PC-3 (cell line): ENCODE data around the gene PTPRD. TPM values are rescaled to one million over a fixed set of nuclear protein-coding genes. Genes with fewer than 3 reads are reported as not detected.

Experiments
- ATAC-seq: fragments of 200-7000 bp; cut with Tn5 transposase; 2 replicates; pipeline ENCODE4 v1.9.1; 2020; ENCODE audit warnings: mild to moderate bottlenecking, moderate library complexity
- BruUV-seq: library from RNA; stranded (reverse); fragments of 400-500 nt; replicated peaks from 2 replicates; lab custom pipeline; 2021; lab: Mats Ljungman, UMichigan
- CTCF ChIA-PET: fragments of 300-600 bp; sonication (Branson Sonifier 250); formaldehyde crosslinking; loops from one replicate; lab custom pipeline; 2022; ENCODE audit warnings: antibody characterized with exemption; lab: Charles Lee
- POLR2A ChIA-PET: fragments of 300-600 bp; sonication (Branson Sonifier 250); formaldehyde crosslinking; loops from one replicate; lab custom pipeline; 2022; ENCODE audit warnings: antibody characterized with exemption; ENCODE audit not compliant: unreplicated experiment; lab: Charles Lee
- DNase-seq: peaks from one replicate; pipeline ENCODE4 v3.0.0-alpha.2; 2015
- H2AFZ ChIP-seq: fragments of 300-600 bp; sonication (generic); 2 replicates; pipeline ENCODE4 v1.6.0; 2016; ENCODE audit warnings: antibody characterized with exemption, low read length
- H3F3A ChIP-seq: fragments of 300-600 bp; sonication (generic); one replicate; pipeline ENCODE4 v1.6.0; 2017; ENCODE audit warnings: antibody characterized with exemption, low read length, control low read depth, mild to moderate bottlenecking; ENCODE audit not compliant: unreplicated experiment
- H3K27ac ChIP-seq: fragments of 300-600 bp; sonication (generic); 2 replicates; pipeline ENCODE4 v1.5.1; 2016; ENCODE audit warnings: mild to moderate bottlenecking, low read length
- H3K27me3 ChIP-seq: fragments of 300-600 bp; sonication (generic); 2 replicates; pipeline ENCODE4 v1.6.1; 2016; ENCODE audit warnings: low read length, mixed read lengths
- H3K36me3 ChIP-seq: fragments of 300-600 bp; sonication (generic); 2 replicates; pipeline ENCODE4 v1.6.1; 2016; ENCODE audit warnings: low read depth, mixed run types, low read length, mixed read lengths
- H3K4me1 ChIP-seq: fragments of 300-600 bp; sonication (generic); 2 replicates; pipeline ENCODE4 v1.5.1; 2016; ENCODE audit warnings: low read length; ENCODE audit not compliant: insufficient read depth
- H3K4me2 ChIP-seq: fragments of 300-600 bp; sonication (generic); 2 replicates; pipeline ENCODE4 v1.6.0; 2016; ENCODE audit warnings: low read length
- H3K4me3 ChIP-seq: fragments of 300-600 bp; sonication (generic); 2 replicates; pipeline ENCODE4 v1.5.1; 2016; ENCODE audit warnings: mild to moderate bottlenecking, low read length, mixed read lengths
- H3K79me2 ChIP-seq: fragments of 300-600 bp; sonication (generic); 2 replicates; pipeline ENCODE4 v1.6.1; 2017; ENCODE audit warnings: low read length, mixed read lengths
- H3K9ac ChIP-seq: fragments of 300-600 bp; sonication (generic); 2 replicates; pipeline ENCODE4 v1.6.0; 2016; ENCODE audit warnings: mild to moderate bottlenecking, low read length
- H3K9me2 ChIP-seq: fragments of 300-600 bp; sonication (generic); replicated peaks from 2 replicates; pipeline ENCODE4 v1.6.1; 2016; ENCODE audit warnings: mixed run types, low read length, mixed read lengths
- H3K9me3 ChIP-seq: fragments of 300-600 bp; sonication (generic); 2 replicates; pipeline ENCODE4 v1.6.1; 2016; ENCODE audit warnings: low read length, mixed read lengths
- H4K20me1 ChIP-seq: fragments of 300-600 bp; sonication (generic); 2 replicates; pipeline ENCODE4 v1.6.1; 2016; ENCODE audit warnings: low read length, mixed read lengths
- EZH2 ChIP-seq: fragments of 300-600 bp; sonication (generic); IDR thresholded peaks from one replicate; pipeline ENCODE4 v1.6.1; 2017; ENCODE audit warnings: antibody characterized with exemption, mild to moderate bottlenecking, low read length; ENCODE audit not compliant: unreplicated experiment
- EZH2phosphoT487 ChIP-seq: fragments of 300-600 bp; sonication (generic); IDR thresholded peaks from 2 replicates; pipeline ENCODE4 v1.6.1; 2018; ENCODE audit warnings: mild to moderate bottlenecking, antibody characterized with exemption, low read length, borderline replicate concordance
- intact Hi-C: fragments of 100-400 bp; cut with micrococcal nuclease; formaldehyde crosslinking; loops from 2 replicates; pipeline ENCODE4 v1.9.0; 2023
- total RNA-seq: library from RNA; depleted of rRNA; stranded (reverse); fragments of >200 nt; gene quantifications from 2 replicates; pipeline ENCODE4 v1.2.3, GENCODE V29; 2014
- TF ChIP-seq, protein P1 (sequence below): fragments of 300-600 bp; sonication (generic); conservative IDR thresholded peaks from 2 replicates; pipeline ENCODE4 v1.5.1; 2017; ENCODE audit warnings: antibody characterized with exemption, low read depth, mild to moderate bottlenecking, low read length

The PTPRD gene
- total RNA-seq, 1 experiment from 2014 or later = not detected

DNA sequence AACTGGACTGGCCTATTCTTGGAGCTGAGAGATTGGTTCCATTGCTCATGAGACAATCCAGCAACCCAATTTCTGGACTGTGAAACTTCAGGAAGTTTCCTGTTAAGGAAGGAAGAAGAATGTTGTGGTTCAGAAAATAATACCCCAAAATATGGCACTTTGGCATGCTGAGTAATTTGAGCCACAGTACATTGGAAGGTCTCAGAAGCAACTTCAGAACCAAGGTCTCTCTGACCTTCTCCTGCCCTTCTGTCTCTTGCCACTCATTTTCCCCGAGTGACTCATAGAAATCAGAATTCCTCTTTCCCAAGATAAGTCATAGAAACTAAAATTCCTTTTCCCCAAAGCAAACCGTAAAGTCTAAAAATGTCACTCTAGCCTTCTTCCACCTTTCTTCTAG is 1366.1 kb downstream of the PTPRD start:
- intact Hi-C loops = no loop called here
- CTCF ChIA-PET = no interaction called here

DNA sequence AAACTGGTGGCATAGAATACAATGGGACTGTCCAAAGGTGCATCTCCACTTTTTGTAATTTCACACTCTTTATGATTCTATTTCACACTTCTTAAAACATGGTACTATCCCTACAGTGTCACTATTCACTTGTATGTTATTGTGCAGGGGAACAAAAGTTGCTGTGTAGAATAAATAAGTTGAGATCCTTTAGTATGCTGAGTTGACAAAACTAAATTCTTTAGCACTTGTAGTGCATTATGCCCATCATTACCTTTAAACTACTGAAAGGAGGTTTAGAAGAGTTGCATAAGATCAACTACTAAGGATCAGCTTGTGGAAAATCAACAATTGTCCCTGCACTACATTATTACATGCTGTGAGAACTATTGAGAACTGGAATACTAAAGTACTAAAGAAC is 1380.9 kb downstream of the PTPRD start:
- H3K4me3 ChIP-seq = no peak overlapping the region
- H3K4me1 ChIP-seq = no peaks in the 10 kb centered on the region
- no peaks in the 10 kb centered on the region for H3K9me3 ChIP-seq
- H3K4me2 ChIP-seq = no peak overlapping the region
- intact Hi-C loops = no loop called here
- CTCF ChIA-PET = no interaction called here
- no peaks in the 10 kb centered on the region for H3K79me2 ChIP-seq
- no peaks in the 10 kb centered on the region for H3K9me2 ChIP-seq
- H2AFZ ChIP-seq = no peak overlapping the region
- no peaks in the 10 kb centered on the region for H4K20me1 ChIP-seq
- BruUV-seq = no TSS peak
- TF ChIP-seq EZH2 = no peak
- no peak for TF ChIP-seq EZH2phosphoT487
- TF ChIP-seq, protein P1, sequence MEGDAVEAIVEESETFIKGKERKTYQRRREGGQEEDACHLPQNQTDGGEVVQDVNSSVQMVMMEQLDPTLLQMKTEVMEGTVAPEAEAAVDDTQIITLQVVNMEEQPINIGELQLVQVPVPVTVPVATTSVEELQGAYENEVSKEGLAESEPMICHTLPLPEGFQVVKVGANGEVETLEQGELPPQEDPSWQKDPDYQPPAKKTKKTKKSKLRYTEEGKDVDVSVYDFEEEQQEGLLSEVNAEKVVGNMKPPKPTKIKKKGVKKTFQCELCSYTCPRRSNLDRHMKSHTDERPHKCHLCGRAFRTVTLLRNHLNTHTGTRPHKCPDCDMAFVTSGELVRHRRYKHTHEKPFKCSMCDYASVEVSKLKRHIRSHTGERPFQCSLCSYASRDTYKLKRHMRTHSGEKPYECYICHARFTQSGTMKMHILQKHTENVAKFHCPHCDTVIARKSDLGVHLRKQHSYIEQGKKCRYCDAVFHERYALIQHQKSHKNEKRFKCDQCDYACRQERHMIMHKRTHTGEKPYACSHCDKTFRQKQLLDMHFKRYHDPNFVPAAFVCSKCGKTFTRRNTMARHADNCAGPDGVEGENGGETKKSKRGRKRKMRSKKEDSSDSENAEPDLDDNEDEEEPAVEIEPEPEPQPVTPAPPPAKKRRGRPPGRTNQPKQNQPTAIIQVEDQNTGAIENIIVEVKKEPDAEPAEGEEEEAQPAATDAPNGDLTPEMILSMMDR = no peak
- DNase-seq = no peak
- no peaks in the 10 kb centered on the region for H3F3A ChIP-seq
- H3K9ac ChIP-seq = no peak overlapping the region
- H3K36me3 ChIP-seq = no peaks in the 10 kb centered on the region
- no peaks in the 10 kb centered on the region for H3K27me3 ChIP-seq
- ATAC-seq = no peak
- no peak overlapping the region for H3K27ac ChIP-seq
- POLR2A ChIA-PET = no interaction called here

More for the DNA sequence above, 1366.1 kb downstream of the PTPRD start:
- Histone ChIP-seq H3K27ac (no peak overlapping the region), H3K9ac (no peak overlapping the region), H3K36me3 (no peaks in the 10 kb centered on the region), H3K4me3 (no peak overlapping the region), H3K9me2 (no peaks in the 10 kb centered on the region), H3K4me1 (no peaks in the 10 kb centered on the region), H3K27me3 (no peaks in the 10 kb centered on the region), H2AFZ (no peak overlapping the region), H3F3A (no peaks in the 10 kb centered on the region), H4K20me1 (no peaks in the 10 kb centered on the region), H3K4me2 (no peak overlapping the region), H3K79me2 (no peaks in the 10 kb centered on the region), H3K9me3 (no peaks in the 10 kb centered on the region)
- no peak for DNase-seq
- TF ChIP-seq, protein P1 = no peak
- TF ChIP-seq EZH2phosphoT487 (no peak), EZH2 (no peak)
- POLR2A ChIA-PET = no interaction called here
- no peak for ATAC-seq
- BruUV-seq = no TSS peak

GRCh38 chr9:9229269-9229668 is 1383.5 kb downstream of the PTPRD start:
- Histone ChIP-seq H3K27me3 (no peaks in the 10 kb centered on the region), H3K4me3 (no peak overlapping the region), H3K4me2 (no peak overlapping the region), H3F3A (no peaks in the 10 kb centered on the region), H3K27ac (no peak overlapping the region), H4K20me1 (no peaks in the 10 kb centered on the region), H3K9me3 (no peaks in the 10 kb centered on the region), H3K79me2 (no peaks in the 10 kb centered on the region), H3K4me1 (no peaks in the 10 kb centered on the region), H2AFZ (no peak overlapping the region), H3K36me3 (no peaks in the 10 kb centered on the region), H3K9ac (no peak overlapping the region), H3K9me2 (no peaks in the 10 kb centered on the region)
- TF ChIP-seq EZH2phosphoT487 (no peak), EZH2 (no peak)
- TF ChIP-seq, protein P1 = no peak
- no peak for DNase-seq
- CTCF ChIA-PET = no interaction called here
- BruUV-seq = no TSS peak
- no peak for ATAC-seq
- intact Hi-C loops = no loop called here
- POLR2A ChIA-PET = no interaction called here
